Activated CD4-positive, alpha-beta T cell treated with anti-CD3 and anti-CD28 coated beads for 4 hours (primary cell): ENCODE data around the gene TUG1.

ENCODE experiments used
- DNase-seq, 2 donors: peaks; one replicate each; pipeline ENCODE4 v3.0.0-alpha.2; 2020

The TUG1 gene

GRCh38 chr22:30947816-30948454, 21.1 kb upstream of the TUG1 start:
- DNase-seq: no peak

- no peak for DNase-seq
Observed at GRCh38 chr22:30948930-30949342, 20.1 kb upstream of the TUG1 start.

DNA sequence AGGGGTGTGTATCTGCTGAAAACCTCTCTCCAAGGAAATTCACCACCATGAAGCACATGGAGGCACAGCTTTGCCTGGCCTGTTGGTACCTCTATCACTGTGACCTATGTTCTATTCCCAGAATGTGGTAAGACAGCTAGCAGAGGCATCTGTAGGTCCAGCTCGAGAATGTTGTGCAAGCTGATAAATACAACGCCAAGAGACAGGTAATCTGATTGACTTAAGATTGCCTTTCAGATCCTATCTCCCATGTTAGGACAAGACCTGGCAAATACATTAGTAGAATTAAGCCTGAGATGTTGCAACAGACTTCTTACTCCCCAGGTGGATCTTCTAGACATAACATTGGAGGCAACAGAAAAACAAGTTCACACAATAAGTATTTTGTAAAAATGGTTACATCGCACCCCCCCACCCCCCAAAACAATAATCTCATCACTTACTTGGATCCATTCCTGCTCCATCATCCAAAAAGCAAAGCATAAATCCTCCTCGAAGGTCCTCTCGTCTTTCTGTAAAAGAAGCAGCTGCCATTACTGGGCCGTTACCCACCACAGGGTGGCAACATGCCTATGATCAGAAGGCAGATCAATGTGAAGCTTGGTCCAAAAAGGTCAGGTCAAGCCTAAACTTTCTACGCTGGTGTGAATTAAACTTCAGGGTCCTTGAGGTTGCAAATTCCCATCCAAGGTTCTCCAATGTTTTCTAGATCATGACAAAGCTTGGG, 19.0 kb upstream of the TUG1 start:
- no peak for DNase-seq

DNA sequence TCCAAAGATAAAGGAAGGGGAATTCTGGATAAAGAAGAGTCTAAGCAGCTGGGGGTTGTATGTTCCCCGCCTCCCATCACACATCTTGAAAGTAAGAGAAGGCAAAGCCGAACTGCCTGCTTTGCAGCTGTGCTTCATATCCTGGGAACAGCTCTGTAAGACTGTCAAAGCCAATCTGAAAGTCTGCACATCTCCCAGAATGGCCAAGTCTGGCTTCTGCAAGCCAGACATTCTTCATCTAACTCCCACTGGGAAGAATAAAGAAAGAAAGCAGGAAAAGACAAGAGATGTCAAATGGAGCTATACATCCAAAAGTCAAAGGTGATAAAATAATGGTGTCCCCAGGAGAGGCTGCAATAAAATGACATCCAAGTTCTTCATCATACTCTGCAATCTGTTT, 15.9 kb upstream of the TUG1 start:
- DNase-seq: no peak

DNA sequence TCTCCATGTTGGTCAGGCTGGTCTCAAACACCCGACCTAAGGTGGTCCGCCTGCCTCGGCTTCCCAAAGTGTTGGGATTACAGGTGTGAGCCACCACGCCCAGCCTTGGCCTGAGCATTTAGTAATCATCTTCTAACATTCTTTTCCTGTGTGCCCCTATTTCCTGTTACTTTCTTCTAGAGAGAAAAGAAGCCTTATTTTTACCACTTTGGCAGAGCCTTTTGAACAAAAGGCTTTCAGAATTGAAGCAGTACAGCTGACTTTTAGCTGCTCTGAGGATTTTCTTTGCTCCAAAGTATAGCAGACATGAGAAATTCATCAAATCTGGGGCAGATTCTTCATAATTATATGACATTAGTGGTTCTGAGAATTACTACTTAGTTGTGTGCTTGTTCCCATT, 13.9 kb upstream of the TUG1 start:
- no peak for DNase-seq

DNA sequence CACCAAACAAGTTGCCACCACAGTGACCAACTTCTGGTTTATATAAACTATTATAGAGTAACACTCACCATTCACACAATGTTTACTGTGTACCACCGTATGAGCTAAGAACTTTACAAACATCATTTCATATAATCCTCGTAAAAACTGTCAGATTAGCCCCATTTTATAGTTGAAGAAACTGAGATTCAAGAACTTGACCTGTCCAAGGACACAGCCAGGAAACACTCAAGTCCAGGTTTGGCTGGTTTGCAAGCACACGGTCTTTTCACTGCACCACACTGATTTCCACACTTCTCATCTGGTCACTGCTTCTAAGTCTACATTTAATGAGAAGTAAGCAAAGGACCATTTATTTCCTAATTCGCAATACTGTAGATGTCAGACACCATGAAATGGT, 4.2 kb upstream of the TUG1 start:
- DNase-seq: no peak

- no peak for DNase-seq
Observed at GRCh38 chr22:30968015-30968923, 796 bp upstream of the TUG1 start, which contains the start of gene MORC2. MORC2 (minus strand) TSS chr22:30968774; CDS start chr22:30967889, 885 bp downstream.

- DNase-seq: peak in 1 of 2 donors; percentile 29
Observed at GRCh38 chr22:30969532-30970355, 679 bp downstream of the TUG1 start.

DNA sequence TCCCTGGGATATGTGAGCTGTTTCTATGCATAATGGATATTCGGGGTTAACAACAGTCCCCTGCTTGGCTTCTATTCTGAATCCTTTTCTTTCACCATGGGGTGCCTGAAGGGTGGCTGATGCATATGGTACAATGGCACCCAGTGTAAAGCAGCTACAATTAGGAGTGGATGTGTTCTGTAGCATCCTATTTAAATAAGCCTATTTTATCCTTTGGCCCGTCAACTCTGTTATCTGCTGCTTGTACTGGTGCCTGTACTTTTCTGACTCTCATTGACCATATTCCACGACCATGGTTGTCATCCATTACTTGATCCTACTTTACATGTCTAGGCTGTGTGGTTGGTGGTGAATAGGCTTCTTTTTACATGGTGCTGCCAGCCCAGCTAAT, 1.3 kb downstream of the TUG1 start:
- DNase-seq: no peak

DNA sequence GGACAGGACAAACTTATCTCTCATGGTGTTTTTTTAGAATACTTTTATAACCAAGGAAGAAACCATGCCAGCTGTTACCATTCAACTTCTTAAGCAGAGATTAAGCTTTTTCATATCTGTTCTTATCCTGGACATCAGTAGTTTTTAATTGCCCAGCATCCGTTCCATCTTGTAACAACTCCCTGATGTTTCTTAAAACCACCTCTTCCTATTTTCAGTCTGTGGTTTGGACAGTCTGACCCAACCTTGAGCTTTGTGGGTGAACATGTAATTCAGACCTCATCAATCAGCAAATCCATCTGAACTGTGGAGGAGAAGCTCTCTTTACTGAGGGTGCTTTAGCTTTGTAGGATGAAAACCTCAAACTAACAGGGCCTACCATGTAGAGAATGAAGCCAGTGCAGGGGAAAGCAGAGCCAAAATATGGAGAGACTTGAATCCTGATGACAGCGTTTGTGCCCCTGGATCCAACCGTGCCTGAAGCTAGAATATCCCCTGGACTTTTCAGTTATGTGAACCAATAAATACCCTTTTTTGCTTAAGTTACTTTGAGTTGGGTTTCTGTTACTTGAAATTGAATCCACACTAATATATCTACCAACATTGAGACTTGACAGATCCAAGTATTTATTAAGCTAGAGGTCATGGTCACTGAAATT, 9.4 kb downstream of the TUG1 start:
- no peak for DNase-seq

GRCh38 chr22:30979932-30980331, 10.9 kb downstream of the TUG1 start:
- DNase-seq: no peak

DNA sequence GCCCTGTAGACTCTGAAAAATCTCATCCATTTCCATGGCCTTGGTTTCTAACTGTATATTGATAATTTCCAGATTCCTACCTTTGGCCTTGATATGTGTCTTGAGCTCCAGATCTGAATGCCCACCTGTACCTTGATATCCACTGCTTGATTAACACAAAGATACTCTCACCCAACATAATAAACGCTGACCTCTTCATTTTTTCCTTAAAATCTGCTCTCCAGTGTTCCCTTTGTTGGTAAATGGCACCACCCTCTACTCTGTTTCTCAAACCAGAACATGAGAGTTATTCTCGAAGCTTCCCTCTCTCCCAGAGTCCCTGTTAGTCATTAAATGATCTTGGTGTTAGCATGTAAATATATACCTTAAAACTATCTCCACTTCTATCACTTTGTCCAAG, 13.4 kb downstream of the TUG1 start:
- no peak for DNase-seq

DNA sequence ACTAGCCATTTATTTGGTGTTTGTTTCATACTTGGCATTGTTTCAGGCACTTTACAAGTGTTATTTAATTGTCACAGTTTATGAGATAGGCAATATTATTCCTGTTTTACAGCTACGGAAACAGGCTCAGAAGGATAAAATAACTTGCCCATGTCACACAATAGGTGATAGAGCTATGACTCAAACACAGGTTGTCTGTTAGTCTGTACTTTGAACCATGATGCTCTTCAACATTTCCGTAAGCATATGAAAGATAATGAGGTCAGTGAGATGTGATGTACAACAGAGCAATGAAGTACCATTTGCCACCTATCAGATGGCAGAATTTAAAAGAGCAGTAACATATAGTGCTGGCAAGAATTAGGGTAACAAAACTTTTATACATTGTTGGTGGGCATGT, 15.3 kb downstream of the TUG1 start:
- no peak for DNase-seq

GRCh38 chr22:30985561-30986208, 16.6 kb downstream of the TUG1 start:
- DNase-seq: no peak

DNA sequence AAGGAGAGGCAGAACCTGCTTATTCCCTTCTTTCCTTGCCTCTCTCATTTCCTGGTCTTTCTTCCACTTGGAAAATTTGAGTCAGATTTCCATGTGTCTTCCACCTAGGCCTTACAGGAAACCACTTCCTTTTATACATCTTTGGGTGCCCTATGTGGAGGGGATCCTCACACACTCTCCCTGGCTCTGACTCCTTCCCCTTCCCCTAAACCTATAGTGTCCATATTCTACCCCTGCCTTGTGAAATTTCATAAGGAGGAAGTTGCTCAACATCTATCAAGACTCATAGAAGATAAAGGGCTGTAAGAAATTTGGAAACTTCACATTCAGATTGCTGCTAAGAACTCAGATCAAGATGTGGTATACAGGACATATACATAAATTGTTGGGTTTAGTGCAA, 20.4 kb downstream of the TUG1 start:
- no peak for DNase-seq

DNA sequence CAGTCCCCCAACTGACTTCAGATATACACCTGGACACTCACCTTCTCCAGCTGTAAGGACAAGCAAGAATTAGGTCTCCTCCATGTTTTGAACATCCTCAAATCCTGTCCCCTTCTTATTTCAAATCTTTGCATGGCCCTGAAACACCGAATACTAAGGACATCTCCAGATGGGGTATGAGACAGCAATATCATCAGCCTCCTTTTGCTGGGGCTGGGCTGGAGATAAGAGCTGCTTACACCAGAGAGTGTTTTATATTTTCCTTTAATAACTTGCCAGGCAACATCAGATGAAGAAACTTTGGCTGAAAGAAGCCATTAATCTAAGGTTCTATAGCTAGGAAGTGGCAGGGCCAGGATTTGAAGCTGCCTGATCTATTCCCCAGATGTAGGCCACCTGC, 21.6 kb downstream of the TUG1 start:
- DNase-seq: no peak

GRCh38 chr22:30992565-30992964, 23.5 kb downstream of the TUG1 start:
- no peak for DNase-seq

- no peak for DNase-seq
Observed at GRCh38 chr22:30994960-30995359, 25.9 kb downstream of the TUG1 start.

DNA sequence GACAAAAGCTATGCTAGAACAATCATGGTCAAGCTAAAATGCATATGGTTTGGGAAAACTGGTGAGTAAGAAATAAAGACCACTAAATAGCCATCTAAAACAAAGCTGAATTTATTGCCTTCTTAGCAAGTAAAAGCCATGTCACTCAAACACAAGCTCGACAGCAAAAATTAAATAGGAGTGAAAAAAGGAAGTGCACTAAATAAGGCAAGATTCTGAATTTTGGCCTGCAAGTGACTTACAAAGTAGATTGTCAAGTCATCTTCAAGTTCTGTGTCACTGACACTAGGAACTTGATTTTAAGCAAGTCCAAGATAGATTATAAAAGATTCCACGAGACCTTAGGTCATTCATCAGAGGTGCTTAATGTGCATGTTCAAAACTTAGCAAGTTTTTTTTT, 27.4 kb downstream of the TUG1 start:
- DNase-seq: no peak

DNA sequence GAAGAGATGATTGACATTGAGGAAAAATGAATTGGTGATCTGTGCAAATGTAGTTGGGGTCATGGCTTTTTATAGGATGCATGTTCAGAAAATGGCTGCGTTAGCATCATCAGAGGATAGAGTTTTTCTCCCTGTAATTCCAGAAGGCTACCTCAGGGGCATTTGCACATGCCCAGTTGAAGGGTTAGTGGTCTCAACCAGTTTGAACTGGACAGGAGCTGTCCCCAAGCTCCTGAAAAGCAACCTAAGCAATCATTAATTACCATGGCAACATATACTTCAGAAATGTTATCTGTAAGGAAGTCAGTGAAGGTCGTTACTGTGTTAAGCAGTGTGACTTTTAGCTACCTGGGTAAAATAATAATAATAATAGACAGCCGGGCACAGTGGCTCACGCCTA, 29.3 kb downstream of the TUG1 start:
- DNase-seq: no peak

DNA sequence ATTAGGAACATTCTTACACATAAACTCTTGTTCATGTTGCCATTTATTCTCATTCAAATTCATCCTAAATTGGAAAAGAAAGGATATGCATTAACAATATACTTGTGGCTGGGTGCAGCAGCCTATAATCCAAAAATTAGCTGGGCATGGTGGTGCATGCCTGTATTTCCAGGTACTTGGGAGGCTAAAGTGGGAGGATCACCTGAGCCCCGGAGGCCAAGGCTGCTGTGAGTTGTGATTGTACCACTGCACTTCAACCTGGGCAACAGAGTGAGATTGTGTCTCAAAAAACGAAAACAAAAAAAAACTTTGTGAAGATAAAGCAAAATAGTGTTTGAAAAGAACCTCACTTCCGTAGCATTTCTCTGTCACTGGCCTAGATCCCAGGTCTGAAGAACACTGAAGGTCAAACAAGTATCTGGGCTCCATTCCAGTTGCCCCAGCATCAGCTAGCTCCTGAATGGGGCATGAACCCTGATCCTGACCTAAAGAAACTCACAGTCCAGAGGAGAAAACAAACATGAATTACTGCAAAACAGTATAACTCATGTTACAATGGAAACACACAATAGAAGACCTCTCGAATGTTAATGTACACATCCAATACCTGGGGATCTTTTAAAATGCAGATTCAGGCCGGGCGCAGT, 32.2 kb downstream of the TUG1 start:
- no peak for DNase-seq
